GM12878 (cell line): ENCODE measurements around the gene HOXC13. TPM values are rescaled to one million over a fixed set of nuclear protein-coding genes. Genes with fewer than 3 reads are reported as not detected.
A peak's percentile ranks its signal among the peaks of the same experiment; 100 is the strongest.

Experiments
- ATAC-seq: fragments of 200-7000 bp; cut with Tn5 transposase; 3 replicates; pipeline ENCODE4 v1.9.1; 2020; ENCODE audit warnings: mild to moderate bottlenecking, moderate library complexity
- BruUV-seq: library from RNA; stranded (reverse); fragments of 400-500 nt; replicated peaks from 2 replicates; lab custom pipeline; 2021; lab: Mats Ljungman, UMichigan
- CTCF ChIA-PET: fragments of 300-600 bp; sonication (Branson Sonifier 250); formaldehyde crosslinking; extraction: SDS; loops from one replicate; lab custom pipeline; 2021; ENCODE audit warnings: inconsistent platforms; lab: Yijun Ruan, JAX
- POLR2A ChIA-PET: fragments of 350-600 bp; formaldehyde crosslinking; extraction: SDS; loops from one replicate; lab custom pipeline; 2021; ENCODE audit warnings: inconsistent platforms; lab: Charles Lee
- RAD21 ChIA-PET: fragments of 300-600 bp; sonication (Branson Sonifier 250); formaldehyde crosslinking; loops from one replicate; lab custom pipeline; 2023; ENCODE audit warnings: antibody characterized with exemption; ENCODE audit not compliant: unreplicated experiment; lab: Charles Lee
- SMC1A ChIA-PET: fragments of 300-600 bp; sonication (Branson Sonifier 250); formaldehyde crosslinking; loops from one replicate; lab custom pipeline; 2023; ENCODE audit not compliant: unreplicated experiment, uncharacterized antibody; lab: Charles Lee
- DNase-seq: peaks from one replicate; pipeline ENCODE4 v3.0.0-alpha.2; 2011; ENCODE audit warnings: low read depth, low spot score
- FAIRE-seq: peaks from 3 replicates; lab custom pipeline; 2011; peaks lifted over from hg19 to GRCh38; lab: Jason Lieb, UNC
- H2AFZ ChIP-seq: 2 replicates; pipeline ENCODE4 v1.6.0; 2011; ENCODE audit warnings: low read depth, low read length, control low read depth; ENCODE audit not compliant: control insufficient read depth
- H3K27ac ChIP-seq: 2 replicates; pipeline ENCODE4 v1.5.1; 2011; ENCODE audit warnings: control low read depth; ENCODE audit not compliant: control insufficient read depth, insufficient read depth
- H3K27me3 ChIP-seq, 2 experiments: replicated peaks in 1 of 2; 2 replicates each; pipeline versions ENCODE4 v1.6.0 to v1.6.1; 2011; ENCODE audit warnings: low read length in 1 of 2; ENCODE audit not compliant: control insufficient read depth in 2 of 2, insufficient read depth in 2 of 2
- H3K36me3 ChIP-seq, 2 experiments: 2 replicates each; pipeline ENCODE4 v1.5.1; 2011; ENCODE audit warnings: low read length in 1 of 2; ENCODE audit not compliant: control insufficient read depth in 2 of 2, insufficient read depth in 2 of 2
- H3K4me1 ChIP-seq: 2 replicates; pipeline ENCODE4 v1.6.1; 2011; ENCODE audit warnings: mild to moderate bottlenecking, low read length, moderate library complexity, mixed read lengths; ENCODE audit not compliant: control insufficient read depth, insufficient read depth
- H3K4me2 ChIP-seq: 2 replicates; pipeline ENCODE4 v1.6.0; 2011; ENCODE audit warnings: control low read depth; ENCODE audit not compliant: control insufficient read depth, insufficient read depth
- H3K4me3 ChIP-seq: fragments of 200-600 bp; sonication (generic); 2 replicates; pipeline ENCODE4 v1.5.1; 2016
- H3K79me2 ChIP-seq: 2 replicates; pipeline ENCODE4 v1.6.0; 2011; ENCODE audit warnings: low read length; ENCODE audit not compliant: control insufficient read depth, insufficient read depth
- H3K9ac ChIP-seq: 2 replicates; pipeline ENCODE4 v1.8.0; 2011; ENCODE audit warnings: low read length, control low read depth, mixed read lengths; ENCODE audit not compliant: control insufficient read depth, insufficient read depth
- H3K9me3 ChIP-seq: replicated peaks from 3 replicates; pipeline ENCODE4 v1.5.1; 2011; ENCODE audit warnings: mild to moderate bottlenecking, low read length; ENCODE audit not compliant: control insufficient read depth, insufficient read depth
- H4K20me1 ChIP-seq: 2 replicates; pipeline ENCODE4 v1.6.0; 2011; ENCODE audit not compliant: control insufficient read depth, insufficient read depth
- ATF7 ChIP-seq: fragments of 450-650 bp; IDR thresholded peaks from 2 replicates; pipeline ENCODE4 v1.6.1; 2016; ENCODE audit warnings: low read depth, mild to moderate bottlenecking
- BCL11A ChIP-seq: IDR thresholded peaks from 2 replicates; pipeline ENCODE4 v1.6.1; 2011; ENCODE audit warnings: low read depth, low read length
- BHLHE40 ChIP-seq, 2 experiments: fragments of 450-650 bp in 1 of 2; IDR thresholded peaks; 2 replicates each; pipeline ENCODE4 v1.6.1; 2011 to 2017; ENCODE audit warnings: low read depth in 2 of 2, borderline replicate concordance in 1 of 2, improper control_type of control experiment in 1 of 2, low read length in 1 of 2, mild to moderate bottlenecking in 1 of 2
- CREB1 ChIP-seq: IDR thresholded peaks from 2 replicates; pipeline ENCODE4 v1.6.1; 2012; ENCODE audit warnings: low read depth, mild to moderate bottlenecking, inconsistent platforms
- CREM ChIP-seq: IDR thresholded peaks from 2 replicates; pipeline ENCODE4 v1.6.1; 2014; ENCODE audit warnings: antibody characterized with exemption, low read depth
- FOS ChIP-seq: IDR thresholded peaks from 3 replicates; pipeline ENCODE4 v1.6.1; 2011; ENCODE audit warnings: borderline replicate concordance; ENCODE audit not compliant: insufficient read length; ENCODE audit errors: extremely low read depth
- JUND ChIP-seq: IDR thresholded peaks from 2 replicates; pipeline ENCODE4 v1.6.1; 2012; ENCODE audit warnings: low read depth, mild to moderate bottlenecking, low read length, improper control_type of control experiment, moderate library complexity
- LARP7 ChIP-seq: fragments of 450-650 bp; IDR thresholded peaks from 2 replicates; pipeline ENCODE4 v1.6.1; 2017; ENCODE audit warnings: mild to moderate bottlenecking
- MEF2A ChIP-seq: IDR thresholded peaks from 2 replicates; pipeline ENCODE4 v1.6.1; 2011; ENCODE audit warnings: low read depth, mild to moderate bottlenecking, low read length, moderate library complexity; ENCODE audit not compliant: insufficient read depth
- NFYB ChIP-seq: IDR thresholded peaks from 2 replicates; pipeline ENCODE4 v1.6.1; 2011; ENCODE audit warnings: low read depth, mild to moderate bottlenecking, low read length, improper control_type of control experiment, moderate library complexity; ENCODE audit not compliant: insufficient read depth
- RAD51 ChIP-seq: fragments of 450-650 bp; IDR thresholded peaks from 2 replicates; pipeline ENCODE4 v1.6.1; 2016; ENCODE audit warnings: moderate library complexity, mild to moderate bottlenecking, inconsistent platforms
- SPI1 ChIP-seq: IDR thresholded peaks from 2 replicates; pipeline ENCODE4 v1.6.1; 2011; ENCODE audit warnings: low read depth, mild to moderate bottlenecking, low read length, moderate library complexity, borderline replicate concordance; ENCODE audit not compliant: insufficient read depth
- STAT3 ChIP-seq: IDR thresholded peaks from 2 replicates; pipeline ENCODE4 v1.6.1; 2011; ENCODE audit warnings: low read depth, low read length, improper control_type of control experiment
- SUZ12 ChIP-seq: fragments of 200-600 bp; sonication (generic); IDR thresholded peaks from one replicate; pipeline ENCODE4 v1.6.1; 2018; ENCODE audit warnings: antibody characterized with exemption, mild to moderate bottlenecking; ENCODE audit not compliant: unreplicated experiment
- TAF1 ChIP-seq: IDR thresholded peaks from 2 replicates; pipeline ENCODE4 v1.6.1; 2011; ENCODE audit warnings: mild to moderate bottlenecking, low read depth, low read length, borderline replicate concordance
- USF1 ChIP-seq: IDR thresholded peaks from 2 replicates; pipeline ENCODE4 v1.6.1; 2011; ENCODE audit warnings: borderline replicate concordance, low read depth, mild to moderate bottlenecking, moderate library complexity, mixed read lengths, low read length; ENCODE audit not compliant: insufficient read depth; ENCODE audit errors: extremely low read length
- YBX1 ChIP-seq: fragments of 450-650 bp; IDR thresholded peaks from 2 replicates; pipeline ENCODE4 v1.6.1; 2016; ENCODE audit warnings: antibody characterized with exemption
- ZBTB4 ChIP-seq: fragments of 450-650 bp; formaldehyde crosslinking; IDR thresholded peaks from 2 replicates; pipeline ENCODE4 v1.4.0; 2022; ENCODE audit warnings: mild to moderate bottlenecking, moderate library complexity
- WGBS: methylation state at CpG from one replicate; pipeline ENCODE4 v1.1.6; 2016; ENCODE audit warnings: low lambda C conversion rate; ENCODE audit not compliant: insufficient replicate concordance, insufficient coverage; ENCODE audit errors: missing lambda C conversion rate; 5-methylcytosine and 5-hydroxymethylcytosine counted together
- in situ Hi-C: fragments of 300-500 bp; cut with MboI; formaldehyde crosslinking; loops from 9 replicates; pipeline ENCODE4 v1.14.3; 2018; ENCODE audit warnings: mixed read lengths
- intact Hi-C: fragments of 100-400 bp; cut with micrococcal nuclease; formaldehyde crosslinking; loops from one replicate; pipeline ENCODE4 v1.14.2; 2022; ENCODE audit not compliant: unreplicated experiment
- polyA plus RNA-seq, 11 experiments: library from polyadenylated mRNA; depleted of rRNA in 4 of 11; unstranded in 6 of 11; stranded (reverse) in 5 of 11; fragments of >200 nt; fragmentation: Nextera tagmentation in 4 of 11; fragmentation: Illumina TruSeq in 1 of 11; extraction: Ambion mirVana in 4 of 11; extraction: Trizol in 1 of 11; gene quantifications; 1 replicate in 1 of 11; 2 replicates in 10 of 11; pipeline versions ENCODE4 v1.2.1 to v1.2.3, GENCODE V29; 2011 to 2016; ENCODE audit warnings: inconsistent platforms in 2 of 11, missing spikeins in 2 of 11, low read depth in 1 of 11
- total RNA-seq, 4 experiments: library from RNA; depleted of rRNA in 3 of 4; stranded (reverse); fragments of >200 nt in 3 of 4; fragmentation: Illumina TruSeq in 1 of 4; extraction: Trizol in 1 of 4; gene quantifications; 2 replicates each; pipeline versions ENCODE4 v1.2.1 to v1.2.3, GENCODE V29; 2013 to 2021
- TF ChIP-seq, protein P1 (sequence below): IDR thresholded peaks from 2 replicates; pipeline ENCODE4 v1.6.1; 2012; ENCODE audit warnings: low read depth, low read length, improper control_type of control experiment

The HOXC13 gene
- total and polyA plus RNA-seq, 10 of the 15 experiments (the other 5 are each of a cell fraction or from before 2014, with no cell fraction given), result not detected

DNA sequence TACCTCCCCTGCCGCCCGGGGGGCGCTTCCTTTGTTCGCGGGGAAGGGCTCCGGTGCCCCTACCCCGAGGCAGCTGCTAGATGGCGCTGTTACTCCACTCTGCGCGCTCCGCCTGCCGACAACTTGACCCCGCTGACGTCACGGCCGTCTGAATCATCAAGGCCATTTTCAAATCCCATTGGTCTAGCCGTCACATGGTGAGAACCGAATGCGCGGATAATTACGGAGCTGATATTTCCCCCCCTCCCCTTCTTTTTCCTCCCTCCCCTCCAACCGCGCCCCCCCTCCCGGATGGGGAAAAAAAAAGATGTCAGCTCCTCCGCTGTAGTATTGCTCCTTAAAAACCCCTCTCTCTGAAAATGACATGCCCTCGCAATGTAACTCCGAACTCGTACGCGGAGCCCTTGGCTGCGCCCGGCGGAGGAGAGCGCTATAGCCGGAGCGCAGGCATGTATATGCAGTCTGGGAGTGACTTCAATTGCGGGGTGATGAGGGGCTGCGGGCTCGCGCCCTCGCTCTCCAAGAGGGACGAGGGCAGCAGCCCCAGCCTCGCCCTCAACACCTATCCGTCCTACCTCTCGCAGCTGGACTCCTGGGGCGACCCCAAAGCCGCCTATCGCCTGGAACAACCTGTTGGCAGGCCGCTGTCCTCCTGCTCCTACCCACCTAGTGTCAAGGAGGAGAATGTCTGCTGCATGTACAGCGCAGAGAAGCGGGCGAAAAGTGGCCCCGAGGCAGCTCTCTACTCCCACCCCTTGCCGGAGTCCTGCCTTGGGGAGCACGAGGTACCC is 46.5 kb downstream of the HOXC13 start, which contains the start of gene HOXC10:
HOXC10 (plus strand) TSS at position 246 of the 791 bp plus-strand sequence; CDS start at position 360, 114 bp downstream.
- no TSS peak for BruUV-seq
- Histone ChIP-seq H3K27me3 (peaks cover 30 to 50% of the 10 kb centered on the region in 2 experiments), H3K4me1 (peaks cover 24% of the 10 kb centered on the region), H3K79me2 (no peaks in the 10 kb centered on the region), H3K4me3 (peak within 1 kb of the TSS; percentile 44; the same call in 1 of the 2 replicates), H3K36me3 (no peaks in the 10 kb centered on the region), H4K20me1 (peaks cover 3% of the 10 kb centered on the region; the same call in 1 of the 2 replicates), H2AFZ (no peak within 1 kb of the TSS; the same call in 1 of the 2 replicates), H3K9me3 (no peaks in the 10 kb centered on the region), H3K4me2 (peak within 1 kb of the TSS; percentile 57), H3K27ac (no peak within 1 kb of the TSS), H3K9ac (no peak within 1 kb of the TSS)
- ChIA-PET CTCF (interaction anchor here (0.5 to 5.5 kb wide), 34 partner anchors 9 to 361 kb away, joined by 3 to 54 read pairs (median 4); partner anchors contain the start of genes CALCOCO1, HOXC5, HOXC6 and HOXC8), SMC1A (interaction anchor here (0.7 to 4.5 kb wide), 7 partner anchors 11 to 231 kb away, joined by 3 to 29 read pairs (median 3); partner anchors contain the start of gene HOXC5), POLR2A (interaction anchor here (0.6 to 1.2 kb wide), 3 partner anchors 10 to 589 kb away, joined by 3 to 4 read pairs (median 3); no protein-coding TSS in a partner anchor), RAD21 (interaction anchor here (0.5 to 3.3 kb wide), 15 partner anchors 10 to 235 kb away, joined by 3 to 14 read pairs (median 3); partner anchors contain the start of genes HOXC5, HOXC8 and HOXC9)
- in situ Hi-C loops, result no loop called here
- ATAC-seq (peak; percentile 80), FAIRE-seq (peak; percentile 72), DNase-seq (peak; percentile 38)
- WGBS, result 38% methylated on average over 44 of the region's 55 CpGs
- intact Hi-C loops, result loop anchor here (2.0 to 10.0 kb wide), 4 partner anchors 190 to 280 kb away; no protein-coding TSS in a partner anchor
- no peak for TF ChIP-seq MEF2A
- no peak for TF ChIP-seq TAF1
- TF ChIP-seq JUND, result 0 out of 2 replicates have a peak, but pooled peaks have one; percentile 8
- peak; percentile 82 for TF ChIP-seq SUZ12
- TF ChIP-seq YBX1, result no peak
- TF ChIP-seq BHLHE40 (IDR thresholded peaks at IDR 0.05; ENCODE audit: borderline replicate concordance in 1 of 2, low read depth in 2 of 2, low read length in 1 of 2), result peak in 1 of 2 experiments; percentile 37; a peak in 2 of 4 replicates
- TF ChIP-seq, protein P1, sequence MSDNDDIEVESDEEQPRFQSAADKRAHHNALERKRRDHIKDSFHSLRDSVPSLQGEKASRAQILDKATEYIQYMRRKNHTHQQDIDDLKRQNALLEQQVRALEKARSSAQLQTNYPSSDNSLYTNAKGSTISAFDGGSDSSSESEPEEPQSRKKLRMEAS, result peak; percentile 44; the same call in 1 of the 2 replicates
- TF ChIP-seq FOS, result no peak
- TF ChIP-seq NFYB, result no peak
- TF ChIP-seq CREM, result peak; percentile 92
- TF ChIP-seq RAD51, result peak; percentile 63; the same call in 1 of the 2 replicates
- no peak for TF ChIP-seq ZBTB4 (CRISPR knock-in tag)
- TF ChIP-seq CREB1, result peak; percentile 91
- no peak for TF ChIP-seq BCL11A
- no peak for TF ChIP-seq SPI1
- no peak for TF ChIP-seq STAT3
- TF ChIP-seq LARP7, result no peak
- peak; percentile 85 for TF ChIP-seq ATF7
- TF ChIP-seq USF1, result peak; percentile 60
